PC-3 (cell line): ENCODE results near the gene MDK. TPM values are rescaled to one million over a fixed set of nuclear protein-coding genes. Genes with fewer than 3 reads are reported as not detected.
"Not testable (repeated sequence)": the region's sequence is repeated elsewhere in the genome, so short reads cannot be mapped to it uniquely, and the experiment has no call there.

Source experiments
- ATAC-seq: fragments of 200-7000 bp; cut with Tn5 transposase; 2 replicates; pipeline ENCODE4 v1.9.1; 2020; ENCODE audit warnings: mild to moderate bottlenecking, moderate library complexity
- BruUV-seq: library from RNA; stranded (reverse); fragments of 400-500 nt; replicated peaks from 2 replicates; lab custom pipeline; 2021; lab: Mats Ljungman, UMichigan
- CTCF ChIA-PET: fragments of 300-600 bp; sonication (Branson Sonifier 250); formaldehyde crosslinking; loops from one replicate; lab custom pipeline; 2022; ENCODE audit warnings: antibody characterized with exemption; lab: Charles Lee
- POLR2A ChIA-PET: fragments of 300-600 bp; sonication (Branson Sonifier 250); formaldehyde crosslinking; loops from one replicate; lab custom pipeline; 2022; ENCODE audit warnings: antibody characterized with exemption; ENCODE audit not compliant: unreplicated experiment; lab: Charles Lee
- DNase-seq: peaks from one replicate; pipeline ENCODE4 v3.0.0-alpha.2; 2015
- H2AFZ ChIP-seq: fragments of 300-600 bp; sonication (generic); 2 replicates; pipeline ENCODE4 v1.6.0; 2016; ENCODE audit warnings: antibody characterized with exemption, low read length
- H3F3A ChIP-seq: fragments of 300-600 bp; sonication (generic); one replicate; pipeline ENCODE4 v1.6.0; 2017; ENCODE audit warnings: antibody characterized with exemption, low read length, control low read depth, mild to moderate bottlenecking; ENCODE audit not compliant: unreplicated experiment
- H3K27ac ChIP-seq: fragments of 300-600 bp; sonication (generic); 2 replicates; pipeline ENCODE4 v1.5.1; 2016; ENCODE audit warnings: mild to moderate bottlenecking, low read length
- H3K27me3 ChIP-seq: fragments of 300-600 bp; sonication (generic); 2 replicates; pipeline ENCODE4 v1.6.1; 2016; ENCODE audit warnings: low read length, mixed read lengths
- H3K36me3 ChIP-seq: fragments of 300-600 bp; sonication (generic); 2 replicates; pipeline ENCODE4 v1.6.1; 2016; ENCODE audit warnings: low read depth, mixed run types, low read length, mixed read lengths
- H3K4me1 ChIP-seq: fragments of 300-600 bp; sonication (generic); 2 replicates; pipeline ENCODE4 v1.5.1; 2016; ENCODE audit warnings: low read length; ENCODE audit not compliant: insufficient read depth
- H3K4me2 ChIP-seq: fragments of 300-600 bp; sonication (generic); 2 replicates; pipeline ENCODE4 v1.6.0; 2016; ENCODE audit warnings: low read length
- H3K4me3 ChIP-seq: fragments of 300-600 bp; sonication (generic); 2 replicates; pipeline ENCODE4 v1.5.1; 2016; ENCODE audit warnings: mild to moderate bottlenecking, low read length, mixed read lengths
- H3K79me2 ChIP-seq: fragments of 300-600 bp; sonication (generic); 2 replicates; pipeline ENCODE4 v1.6.1; 2017; ENCODE audit warnings: low read length, mixed read lengths
- H3K9ac ChIP-seq: fragments of 300-600 bp; sonication (generic); 2 replicates; pipeline ENCODE4 v1.6.0; 2016; ENCODE audit warnings: mild to moderate bottlenecking, low read length
- H3K9me2 ChIP-seq: fragments of 300-600 bp; sonication (generic); replicated peaks from 2 replicates; pipeline ENCODE4 v1.6.1; 2016; ENCODE audit warnings: mixed run types, low read length, mixed read lengths
- H3K9me3 ChIP-seq: fragments of 300-600 bp; sonication (generic); 2 replicates; pipeline ENCODE4 v1.6.1; 2016; ENCODE audit warnings: low read length, mixed read lengths
- H4K20me1 ChIP-seq: fragments of 300-600 bp; sonication (generic); 2 replicates; pipeline ENCODE4 v1.6.1; 2016; ENCODE audit warnings: low read length, mixed read lengths
- EZH2 ChIP-seq: fragments of 300-600 bp; sonication (generic); IDR thresholded peaks from one replicate; pipeline ENCODE4 v1.6.1; 2017; ENCODE audit warnings: antibody characterized with exemption, mild to moderate bottlenecking, low read length; ENCODE audit not compliant: unreplicated experiment
- EZH2phosphoT487 ChIP-seq: fragments of 300-600 bp; sonication (generic); IDR thresholded peaks from 2 replicates; pipeline ENCODE4 v1.6.1; 2018; ENCODE audit warnings: mild to moderate bottlenecking, antibody characterized with exemption, low read length, borderline replicate concordance
- intact Hi-C: fragments of 100-400 bp; cut with micrococcal nuclease; formaldehyde crosslinking; loops from 2 replicates; pipeline ENCODE4 v1.9.0; 2023
- total RNA-seq: library from RNA; depleted of rRNA; stranded (reverse); fragments of >200 nt; gene quantifications from 2 replicates; pipeline ENCODE4 v1.2.3, GENCODE V29; 2014
- TF ChIP-seq, protein P1 (sequence below): fragments of 300-600 bp; sonication (generic); conservative IDR thresholded peaks from 2 replicates; pipeline ENCODE4 v1.5.1; 2017; ENCODE audit warnings: antibody characterized with exemption, low read depth, mild to moderate bottlenecking, low read length

MDK gene
- total RNA-seq, 1 experiment from 2014 or later: 184 TPM

DNA sequence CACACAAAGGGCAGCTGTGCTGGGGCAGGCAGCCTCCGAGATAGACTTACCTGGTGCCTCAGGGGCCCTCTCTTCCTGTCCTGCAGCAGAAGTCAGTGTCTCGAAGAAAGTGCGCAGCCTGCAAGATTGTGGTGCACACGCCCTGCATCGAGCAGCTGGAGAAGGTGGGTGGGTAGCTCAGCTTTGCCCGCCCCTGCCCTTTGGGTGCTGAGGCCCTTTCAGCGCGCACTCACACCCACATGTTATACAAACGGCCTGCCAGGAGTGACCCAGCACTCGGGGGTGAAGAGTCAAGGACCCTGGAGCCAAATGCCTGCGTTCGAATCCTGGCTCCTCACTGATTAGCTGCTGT is 13.6 kb upstream of the MDK start:
- Histone ChIP-seq H2AFZ (no peak overlapping the region), H3K4me2 (no peak overlapping the region), H3F3A (no peaks in the 10 kb centered on the region), H3K79me2 (peaks cover 12% of the 10 kb centered on the region; the same call in 1 of the 2 replicates), H3K27ac (no peak overlapping the region), H3K9ac (no peak overlapping the region), H3K4me1 (peaks cover 17% of the 10 kb centered on the region), H3K36me3 (peaks cover 5% of the 10 kb centered on the region; the same call in 1 of the 2 replicates), H3K9me3 (no peaks in the 10 kb centered on the region), H3K27me3 (no peaks in the 10 kb centered on the region), H4K20me1 (no peaks in the 10 kb centered on the region), H3K4me3 (no peak overlapping the region), H3K9me2 (no peaks in the 10 kb centered on the region)
- DNase-seq (no peak), ATAC-seq (no peak)
- BruUV-seq: no TSS peak
- intact Hi-C loops: loop anchor here (5.0 kb wide), 1 partner anchor 121 kb away; no protein-coding TSS in a partner anchor
- POLR2A ChIA-PET: no interaction called here
- CTCF ChIA-PET: no interaction called here
- TF ChIP-seq, protein P1, sequence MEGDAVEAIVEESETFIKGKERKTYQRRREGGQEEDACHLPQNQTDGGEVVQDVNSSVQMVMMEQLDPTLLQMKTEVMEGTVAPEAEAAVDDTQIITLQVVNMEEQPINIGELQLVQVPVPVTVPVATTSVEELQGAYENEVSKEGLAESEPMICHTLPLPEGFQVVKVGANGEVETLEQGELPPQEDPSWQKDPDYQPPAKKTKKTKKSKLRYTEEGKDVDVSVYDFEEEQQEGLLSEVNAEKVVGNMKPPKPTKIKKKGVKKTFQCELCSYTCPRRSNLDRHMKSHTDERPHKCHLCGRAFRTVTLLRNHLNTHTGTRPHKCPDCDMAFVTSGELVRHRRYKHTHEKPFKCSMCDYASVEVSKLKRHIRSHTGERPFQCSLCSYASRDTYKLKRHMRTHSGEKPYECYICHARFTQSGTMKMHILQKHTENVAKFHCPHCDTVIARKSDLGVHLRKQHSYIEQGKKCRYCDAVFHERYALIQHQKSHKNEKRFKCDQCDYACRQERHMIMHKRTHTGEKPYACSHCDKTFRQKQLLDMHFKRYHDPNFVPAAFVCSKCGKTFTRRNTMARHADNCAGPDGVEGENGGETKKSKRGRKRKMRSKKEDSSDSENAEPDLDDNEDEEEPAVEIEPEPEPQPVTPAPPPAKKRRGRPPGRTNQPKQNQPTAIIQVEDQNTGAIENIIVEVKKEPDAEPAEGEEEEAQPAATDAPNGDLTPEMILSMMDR: 0 out of 2 replicates have a peak, but pooled peaks have one; percentile 3
- TF ChIP-seq EZH2 (no peak), EZH2phosphoT487 (no peak)

DNA sequence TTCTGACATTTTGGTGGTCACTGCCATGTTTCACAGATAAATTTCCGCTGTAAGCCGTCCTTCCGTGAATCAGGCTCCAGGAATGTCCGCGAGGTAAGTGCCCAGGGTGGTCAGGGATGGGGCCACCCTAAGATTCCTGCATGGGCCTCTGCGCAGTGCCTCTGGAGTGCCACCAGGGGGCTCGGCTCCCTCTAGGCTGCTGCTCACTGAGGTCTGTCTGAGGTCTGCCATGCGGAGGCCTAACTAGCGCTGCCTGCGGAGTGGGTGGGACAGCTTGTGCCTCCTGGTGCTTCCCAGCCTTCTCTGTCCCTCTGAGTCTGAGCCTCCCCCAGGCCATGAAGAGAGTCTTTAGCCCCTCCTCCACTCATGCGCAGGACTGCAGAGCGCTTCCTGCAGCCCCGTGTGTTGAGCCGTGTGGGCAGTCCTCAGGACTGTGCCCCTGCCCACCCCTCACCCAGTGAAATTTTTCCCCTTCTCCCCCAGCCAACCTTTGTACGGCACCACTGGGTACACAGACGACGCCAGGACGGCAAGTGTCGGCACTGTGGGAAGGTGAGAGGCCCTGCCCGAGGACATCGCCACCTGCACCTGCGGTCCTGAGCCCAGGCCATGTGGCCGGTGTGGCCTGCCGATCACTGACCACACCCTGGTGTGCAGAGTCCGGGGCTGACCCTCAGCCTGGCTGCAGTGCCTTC is 11.9 kb upstream of the MDK start:
- Histone ChIP-seq H4K20me1 (no peaks in the 10 kb centered on the region), H3K4me3 (no peak overlapping the region), H3K79me2 (peaks cover 5% of the 10 kb centered on the region; the same call in 1 of the 2 replicates), H3K9me3 (no peaks in the 10 kb centered on the region), H3K4me2 (no peak overlapping the region), H3K27ac (no peak overlapping the region), H3K36me3 (peaks cover 5% of the 10 kb centered on the region; the same call in 1 of the 2 replicates), H3K9me2 (no peaks in the 10 kb centered on the region), H3K9ac (no peak overlapping the region), H3F3A (no peaks in the 10 kb centered on the region), H3K27me3 (no peaks in the 10 kb centered on the region), H2AFZ (no peak overlapping the region), H3K4me1 (no peaks in the 10 kb centered on the region; the same call in 1 of the 2 replicates)
- peak; percentile 87 for ATAC-seq
- no TSS peak for BruUV-seq
- peak; percentile 66 for DNase-seq
- CTCF ChIA-PET: no interaction called here
- POLR2A ChIA-PET: no interaction called here
- intact Hi-C loops: loop anchor here (5.0 kb wide), 1 partner anchor 122 kb away; no protein-coding TSS in a partner anchor
- TF ChIP-seq EZH2phosphoT487: no peak
- TF ChIP-seq, protein P1: peak; percentile 80
- TF ChIP-seq EZH2: no peak

DNA sequence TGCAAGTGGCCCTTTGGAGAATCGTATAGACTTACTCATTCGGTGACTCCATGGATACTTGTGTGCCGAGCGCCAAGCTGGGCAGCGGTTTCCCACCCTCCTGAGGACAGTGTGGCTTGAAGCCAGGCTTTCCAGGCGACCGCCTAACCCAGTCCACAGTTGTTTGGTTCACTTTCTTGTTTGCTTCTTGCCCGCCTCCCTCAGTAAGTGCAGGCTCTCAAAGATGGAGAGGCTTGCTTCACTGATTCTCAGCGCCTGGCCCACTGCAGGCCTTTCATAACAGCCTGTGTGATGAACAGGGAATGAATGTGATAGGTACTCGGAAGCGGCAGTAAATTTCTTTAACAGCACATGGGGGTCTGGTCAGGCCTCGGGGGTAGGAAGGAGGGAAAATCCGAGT is 11.2 kb upstream of the MDK start:
- DNase-seq (no peak), ATAC-seq (no peak)
- POLR2A ChIA-PET: no interaction called here
- CTCF ChIA-PET: no interaction called here
- Histone ChIP-seq H3K4me2 (no peak overlapping the region), H2AFZ (no peak overlapping the region), H3K9me3 (no peaks in the 10 kb centered on the region), H3K27ac (no peak overlapping the region), H3K4me1 (no peaks in the 10 kb centered on the region; the same call in 1 of the 2 replicates), H3K79me2 (no peaks in the 10 kb centered on the region), H3K9ac (no peak overlapping the region), H3K36me3 (peaks cover 5% of the 10 kb centered on the region; the same call in 1 of the 2 replicates), H3F3A (no peaks in the 10 kb centered on the region), H4K20me1 (no peaks in the 10 kb centered on the region), H3K4me3 (no peak overlapping the region), H3K9me2 (no peaks in the 10 kb centered on the region), H3K27me3 (no peaks in the 10 kb centered on the region)
- TF ChIP-seq EZH2 (no peak), EZH2phosphoT487 (no peak)
- TF ChIP-seq, protein P1: no peak
- no TSS peak for BruUV-seq
- intact Hi-C loops: no loop called here

DNA sequence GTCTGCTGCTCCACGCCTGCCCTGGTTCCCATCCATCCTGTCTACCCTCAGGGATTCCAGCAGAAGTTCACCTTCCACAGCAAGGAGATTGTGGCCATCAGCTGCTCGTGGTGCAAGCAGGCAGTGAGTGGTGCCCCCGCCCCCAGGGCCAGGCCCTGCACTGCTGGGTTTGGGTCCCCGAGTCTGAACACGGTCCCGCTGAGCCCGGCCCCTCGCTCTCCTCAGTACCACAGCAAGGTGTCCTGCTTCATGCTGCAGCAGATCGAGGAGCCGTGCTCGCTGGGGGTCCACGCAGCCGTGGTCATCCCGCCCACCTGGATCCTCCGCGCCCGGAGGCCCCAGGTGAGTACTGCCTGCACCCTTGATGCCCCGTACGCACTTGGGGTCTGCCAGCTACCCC is 10.2 kb upstream of the MDK start:
- DNase-seq, H3K4me1 ChIP-seq, intact Hi-C loops, CTCF ChIA-PET, H3K27ac ChIP-seq, BruUV-seq, H4K20me1 ChIP-seq, H2AFZ ChIP-seq, H3K4me3 ChIP-seq, H3K36me3 ChIP-seq, H3K27me3 ChIP-seq, POLR2A ChIA-PET, H3K9me2 ChIP-seq, H3K9ac ChIP-seq, H3K9me3 ChIP-seq, H3K79me2 ChIP-seq, ATAC-seq, H3K4me2 ChIP-seq, H3F3A ChIP-seq: not testable (repeated sequence)
